IPS-11a (cell line): ENCODE results near the gene ST6GAL1.
"Not testable (repeated sequence)": the region's sequence is repeated elsewhere in the genome, so short reads cannot be mapped to it uniquely, and the experiment has no call there.

Source experiments
- H3K4me3 ChIP-seq: one replicate; pipeline ENCODE4 v1.5.1; 2013; ENCODE audit warnings: low read depth, low read length, control low read depth

The ST6GAL1 gene, protein sequence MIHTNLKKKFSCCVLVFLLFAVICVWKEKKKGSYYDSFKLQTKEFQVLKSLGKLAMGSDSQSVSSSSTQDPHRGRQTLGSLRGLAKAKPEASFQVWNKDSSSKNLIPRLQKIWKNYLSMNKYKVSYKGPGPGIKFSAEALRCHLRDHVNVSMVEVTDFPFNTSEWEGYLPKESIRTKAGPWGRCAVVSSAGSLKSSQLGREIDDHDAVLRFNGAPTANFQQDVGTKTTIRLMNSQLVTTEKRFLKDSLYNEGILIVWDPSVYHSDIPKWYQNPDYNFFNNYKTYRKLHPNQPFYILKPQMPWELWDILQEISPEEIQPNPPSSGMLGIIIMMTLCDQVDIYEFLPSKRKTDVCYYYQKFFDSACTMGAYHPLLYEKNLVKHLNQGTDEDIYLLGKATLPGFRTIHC

DNA sequence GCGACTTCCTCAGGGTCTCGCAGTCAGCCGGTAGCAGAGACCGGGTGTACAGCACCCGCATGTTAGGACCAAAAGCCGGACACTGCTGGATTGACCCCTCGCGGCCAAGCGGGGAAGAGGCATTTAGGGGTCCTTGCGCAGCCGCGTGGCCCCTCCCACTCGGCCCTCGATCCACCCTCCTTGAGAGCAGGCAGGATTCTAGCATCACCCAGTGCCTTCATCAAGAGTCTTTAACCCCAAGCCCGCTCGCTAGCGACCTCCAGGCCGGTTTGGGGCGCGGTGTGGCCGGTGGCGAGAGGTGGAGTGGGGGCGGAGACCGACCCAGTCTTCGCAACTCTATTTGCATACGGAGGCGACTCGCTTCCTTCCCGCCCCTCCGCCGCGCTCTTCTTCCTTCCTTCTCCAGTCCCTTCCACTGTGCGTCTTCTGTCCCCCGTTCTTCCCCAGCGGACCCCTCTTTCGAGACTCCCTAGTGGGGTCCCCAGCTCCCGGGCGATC is at the start of gene ST6GAL1:
ST6GAL1 (plus strand) TSS at position 384 of the 498 bp plus-strand sequence. CDS start 112,178 bp downstream, outside the sequence.
- H3K4me3 ChIP-seq, result peak within 1 kb of the TSS; percentile 87

DNA sequence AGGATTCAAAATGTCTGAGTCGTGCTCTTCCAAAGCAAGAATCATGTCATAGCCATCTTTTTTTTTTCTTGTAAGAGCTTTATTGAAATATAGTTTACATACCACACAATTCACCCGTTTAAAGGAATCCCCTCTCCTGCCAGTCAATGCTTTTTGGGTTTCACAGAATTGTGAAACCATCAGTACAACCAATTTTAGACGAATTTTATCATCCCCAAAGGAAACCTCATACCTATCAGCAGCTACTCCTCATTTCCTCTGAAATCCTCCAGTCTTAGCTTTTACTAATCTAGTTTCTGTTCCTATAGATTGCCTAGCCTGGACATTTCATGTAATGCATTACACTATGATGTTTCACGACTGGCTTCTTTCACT is 48.2 kb upstream of the ST6GAL1 start:
- no peak overlapping the region for H3K4me3 ChIP-seq

DNA sequence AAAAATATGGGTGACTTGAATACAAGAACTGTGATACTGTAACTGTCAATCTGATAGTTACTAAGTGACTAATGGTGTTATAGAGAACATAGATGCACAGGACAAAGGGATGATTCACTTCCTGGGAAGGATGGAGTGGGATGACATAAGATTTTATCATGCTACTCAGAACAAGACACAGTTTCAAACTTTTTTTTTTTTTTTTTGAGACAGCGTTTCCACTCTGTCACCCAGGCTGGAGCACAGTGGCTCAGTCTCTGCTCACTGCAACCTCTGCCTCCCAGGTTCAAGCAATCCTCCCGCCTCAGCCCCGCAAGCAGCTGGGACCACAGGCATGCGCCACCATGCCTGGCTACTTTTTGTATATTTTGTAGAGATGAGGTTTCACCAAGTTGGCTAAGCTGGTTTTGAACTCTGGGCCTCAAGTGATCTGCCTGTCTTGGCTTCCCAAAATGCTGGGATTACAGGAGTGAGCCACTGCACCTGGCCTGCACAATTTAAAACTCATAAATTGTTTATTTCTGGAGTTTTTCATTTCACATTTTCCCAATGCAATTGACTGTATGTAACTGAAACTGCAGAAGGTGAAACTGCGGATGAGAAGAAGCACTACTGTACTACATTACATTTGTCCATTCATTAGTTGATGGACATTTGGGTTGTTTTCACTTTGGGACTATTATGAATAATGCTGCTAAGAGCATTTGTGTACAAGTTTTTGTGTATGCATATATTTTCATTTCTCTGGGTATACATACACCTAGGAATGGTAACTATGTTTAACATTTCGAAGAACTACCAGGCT is 47.2 kb upstream of the ST6GAL1 start:
- no peak overlapping the region for H3K4me3 ChIP-seq

DNA sequence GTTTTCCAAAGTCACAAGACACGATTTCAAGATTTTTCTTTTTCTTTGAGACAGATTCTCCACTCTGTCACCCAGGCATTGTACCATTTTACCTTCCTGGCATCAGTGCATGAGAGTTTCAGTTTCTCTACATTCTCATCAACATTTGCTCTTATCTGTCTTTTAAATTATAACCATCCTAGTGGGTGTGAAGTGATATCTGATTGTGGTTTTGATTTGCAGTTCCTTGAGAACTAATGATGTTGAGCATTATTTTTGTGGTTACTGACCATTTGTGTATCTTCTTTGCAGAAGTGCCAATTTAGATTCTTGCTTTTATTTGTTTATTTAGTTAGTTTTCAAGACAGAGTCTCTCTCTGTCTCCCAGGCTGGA is 46.7 kb upstream of the ST6GAL1 start:
- no peak overlapping the region for H3K4me3 ChIP-seq

DNA sequence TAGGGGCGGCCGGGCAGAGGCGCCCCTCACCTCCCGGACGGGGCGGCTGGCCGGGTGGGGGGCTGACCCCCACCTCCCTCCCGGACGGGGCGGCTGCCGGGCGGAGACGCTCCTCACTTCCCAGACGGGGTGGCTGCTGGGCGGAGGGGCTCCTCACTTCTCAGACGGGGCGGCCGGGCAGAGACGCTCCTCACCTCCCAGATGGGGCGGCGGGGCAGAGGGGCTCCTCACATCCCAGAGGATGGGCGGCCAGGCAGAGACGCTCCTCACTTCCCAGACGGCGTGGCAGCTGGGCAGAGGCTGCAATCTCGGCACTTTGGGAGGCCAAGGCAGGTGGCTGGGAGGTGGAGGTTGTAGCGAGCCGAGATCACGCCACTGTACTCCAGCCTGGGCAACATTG is 45.5 kb upstream of the ST6GAL1 start:
- H3K4me3 ChIP-seq, result not testable (repeated sequence)

DNA sequence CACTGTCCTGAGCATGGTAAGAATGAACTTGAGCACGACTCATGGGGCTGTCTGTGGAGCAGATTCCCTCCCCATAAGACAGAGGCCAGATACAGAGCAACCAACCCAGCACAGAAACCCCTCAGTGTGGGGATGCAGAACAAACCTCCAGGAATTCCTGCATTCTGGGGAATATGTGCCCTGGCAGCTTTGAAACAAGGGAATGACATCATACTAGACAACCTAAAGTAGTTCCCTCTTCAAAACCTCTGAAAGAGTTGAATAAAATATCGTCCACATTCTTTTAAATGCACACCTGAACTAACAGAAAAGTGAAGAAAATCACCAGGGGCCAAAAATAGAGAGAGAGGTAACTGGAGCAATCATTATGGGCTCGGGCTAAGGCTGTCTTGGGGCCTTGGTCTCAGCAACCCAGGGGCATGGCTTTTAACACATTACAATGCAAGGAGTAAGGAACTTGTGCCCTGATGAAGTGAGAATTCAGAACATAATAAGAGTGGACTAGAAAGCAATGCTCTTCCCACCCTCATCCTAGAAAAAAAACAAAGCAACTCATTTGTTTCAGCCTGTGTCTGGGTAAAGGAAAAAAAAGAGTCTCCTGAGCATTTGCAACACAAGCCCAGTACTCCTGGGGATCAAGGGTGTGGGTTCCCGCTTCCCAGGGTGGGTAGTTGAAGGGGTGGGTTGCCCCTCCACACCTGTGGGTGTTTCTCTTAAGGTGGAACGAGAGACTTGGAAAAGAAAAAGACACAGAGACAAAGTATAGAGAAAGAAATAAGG is 43.9 kb upstream of the ST6GAL1 start:
- no peak overlapping the region for H3K4me3 ChIP-seq

DNA sequence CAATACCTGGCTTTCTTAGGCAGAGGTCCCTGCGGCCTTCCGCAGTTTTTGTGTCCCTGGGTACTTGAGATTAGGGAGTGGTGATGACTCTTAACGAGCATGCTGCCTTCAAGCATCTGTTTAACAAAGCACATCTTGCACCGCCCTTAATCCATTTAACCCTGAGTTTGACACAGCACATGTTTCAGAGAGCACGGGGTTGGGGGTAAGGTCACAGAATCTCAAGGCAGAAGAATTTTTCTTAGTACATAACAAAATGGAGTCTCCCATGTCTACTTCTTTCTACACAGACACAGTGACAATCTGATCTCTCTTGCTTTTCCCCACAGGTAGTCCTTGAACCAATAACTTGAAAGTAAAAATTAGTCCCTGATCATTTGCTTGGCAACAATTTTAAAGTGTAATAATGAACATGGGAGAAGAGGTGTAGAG is 42.8 kb upstream of the ST6GAL1 start:
- H3K4me3 ChIP-seq, result not testable (repeated sequence)

DNA sequence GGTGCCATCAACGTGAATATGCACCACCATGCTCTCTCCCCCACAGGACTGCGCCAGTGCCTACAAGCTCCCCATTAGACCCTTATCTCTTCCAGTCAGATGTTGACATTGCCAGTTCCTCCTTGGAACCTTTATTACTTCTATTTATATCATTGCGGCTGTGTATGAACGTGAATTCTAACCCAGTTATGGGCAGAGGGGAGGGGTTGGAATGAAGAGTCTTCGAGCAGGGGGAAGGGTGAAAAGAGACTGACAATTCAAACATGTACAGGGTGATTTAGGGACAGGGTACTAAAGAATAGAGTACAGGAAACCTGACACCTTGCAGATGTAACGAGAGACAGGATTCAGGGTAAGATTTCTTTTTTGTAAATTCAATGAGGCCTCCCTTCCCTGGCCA is 41.8 kb upstream of the ST6GAL1 start:
- H3K4me3 ChIP-seq, result no peak overlapping the region

DNA sequence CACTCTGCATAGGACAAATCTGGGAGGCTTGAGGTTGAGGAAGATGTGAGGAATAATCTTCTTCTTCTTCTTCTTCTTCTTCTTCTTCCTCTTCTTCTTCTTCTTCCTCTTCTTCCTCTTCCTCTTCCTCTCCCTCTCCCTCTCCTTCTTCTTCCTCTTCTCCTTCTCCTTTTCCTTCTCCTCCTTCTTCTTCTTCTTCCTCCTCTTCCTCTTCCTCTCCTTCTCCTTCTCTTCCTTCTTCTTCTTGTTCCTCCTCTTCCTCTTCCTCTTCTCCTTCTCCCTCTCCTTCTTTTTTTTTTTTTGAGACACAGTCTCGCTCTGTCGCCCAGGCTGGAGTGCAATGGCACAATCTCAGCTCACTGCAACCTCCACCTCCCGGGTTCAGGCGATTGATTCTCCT is 40.6 kb upstream of the ST6GAL1 start:
- H3K4me3 ChIP-seq, result not testable (repeated sequence)

DNA sequence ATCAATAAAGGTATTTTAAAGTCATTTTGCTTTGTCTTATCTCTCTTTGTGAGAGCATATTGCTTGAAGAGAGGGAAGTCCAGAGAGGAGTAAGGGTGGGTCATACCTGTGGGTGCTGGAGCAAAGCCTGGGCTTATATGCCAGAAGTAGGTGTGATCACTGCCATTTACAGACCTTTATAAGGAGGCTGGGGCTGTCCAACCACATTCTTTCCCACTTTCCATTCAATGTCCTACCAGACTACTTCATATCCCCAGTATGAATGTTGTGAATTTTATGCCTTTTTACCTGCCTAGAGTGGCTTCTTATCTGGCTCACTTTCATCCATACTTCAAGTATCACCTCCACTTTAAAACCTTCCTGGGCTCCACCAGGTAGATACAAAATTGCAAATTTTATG is 39.4 kb upstream of the ST6GAL1 start:
- no peak overlapping the region for H3K4me3 ChIP-seq

DNA sequence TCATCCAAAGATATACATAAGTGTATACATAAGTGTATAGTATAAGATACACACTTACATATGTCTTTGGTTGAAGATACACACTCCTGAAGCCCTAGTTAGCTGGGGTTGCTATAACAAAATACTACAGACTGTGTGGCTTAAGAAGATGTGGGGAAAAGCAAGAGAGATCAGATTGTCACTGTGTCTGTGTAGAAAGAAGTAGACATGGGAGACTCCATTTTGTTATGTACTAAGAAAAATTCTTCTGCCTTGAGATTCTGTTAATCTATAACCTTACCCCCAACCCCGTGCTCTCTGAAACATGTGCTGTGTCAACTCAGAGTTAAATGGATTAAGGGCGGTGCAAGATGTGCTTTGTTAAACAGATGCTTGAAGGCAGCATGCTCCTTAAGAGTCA is 37.3 kb upstream of the ST6GAL1 start:
- H3K4me3 ChIP-seq, result not testable (repeated sequence)

DNA sequence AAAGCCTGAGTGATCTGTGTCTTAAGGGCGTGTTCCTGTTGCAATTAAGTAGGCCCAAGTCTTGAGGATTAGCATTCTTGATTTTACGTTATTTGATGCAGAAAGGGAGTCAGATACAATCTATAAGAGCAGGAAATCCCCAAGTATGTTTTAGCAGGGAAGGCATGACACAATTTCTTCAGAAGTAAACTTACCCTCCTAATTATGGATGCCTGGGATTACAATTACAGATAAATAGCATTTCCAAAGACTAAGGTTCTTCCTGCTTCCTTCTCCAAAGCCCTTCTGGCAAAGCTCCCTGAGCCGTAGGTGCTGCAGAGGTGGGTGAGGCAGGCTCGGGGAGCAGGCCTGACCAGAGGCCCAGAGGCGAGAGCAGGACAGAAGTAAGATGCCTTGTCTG is 34.9 kb upstream of the ST6GAL1 start:
- no peak overlapping the region for H3K4me3 ChIP-seq

DNA sequence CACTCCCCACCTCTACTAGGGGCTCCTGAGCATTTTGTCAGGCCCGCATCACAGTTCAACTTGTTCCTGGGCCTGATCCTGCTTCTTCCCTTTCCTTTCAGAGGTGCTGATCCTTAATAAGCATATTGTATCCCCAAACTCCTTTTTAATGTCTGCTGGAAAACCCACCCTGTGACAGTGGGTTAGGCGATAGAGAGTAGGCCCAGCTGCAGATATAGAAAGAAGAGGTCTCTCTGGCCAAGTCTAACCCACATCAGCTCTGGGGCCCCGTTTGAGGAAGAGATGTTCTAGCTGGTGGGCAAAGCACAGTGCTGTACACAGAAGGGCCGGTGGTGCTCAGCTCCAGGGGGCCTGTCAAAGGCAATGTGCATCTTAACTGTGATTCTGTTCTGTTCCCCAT is 34.3 kb upstream of the ST6GAL1 start:
- no peak overlapping the region for H3K4me3 ChIP-seq

DNA sequence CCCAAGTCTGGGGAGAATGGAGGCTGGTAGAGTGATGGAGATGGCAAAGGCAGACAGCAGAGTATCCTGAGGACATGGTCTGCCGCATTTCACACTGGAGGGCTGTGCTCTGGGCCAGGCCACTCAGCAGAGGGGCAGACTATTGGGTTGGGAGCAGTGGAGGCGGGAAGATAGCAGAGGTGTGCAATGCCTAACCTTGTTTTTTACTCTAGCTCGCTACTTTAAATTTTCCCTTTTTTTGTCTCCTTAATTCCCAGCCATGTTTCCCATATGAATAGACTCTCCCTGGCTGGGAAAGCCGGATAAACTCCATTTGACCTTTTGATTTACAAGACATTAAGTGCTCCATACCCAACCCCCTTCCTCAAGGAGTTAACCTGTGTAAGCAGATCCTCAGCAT is 33.5 kb upstream of the ST6GAL1 start:
- no peak overlapping the region for H3K4me3 ChIP-seq

DNA sequence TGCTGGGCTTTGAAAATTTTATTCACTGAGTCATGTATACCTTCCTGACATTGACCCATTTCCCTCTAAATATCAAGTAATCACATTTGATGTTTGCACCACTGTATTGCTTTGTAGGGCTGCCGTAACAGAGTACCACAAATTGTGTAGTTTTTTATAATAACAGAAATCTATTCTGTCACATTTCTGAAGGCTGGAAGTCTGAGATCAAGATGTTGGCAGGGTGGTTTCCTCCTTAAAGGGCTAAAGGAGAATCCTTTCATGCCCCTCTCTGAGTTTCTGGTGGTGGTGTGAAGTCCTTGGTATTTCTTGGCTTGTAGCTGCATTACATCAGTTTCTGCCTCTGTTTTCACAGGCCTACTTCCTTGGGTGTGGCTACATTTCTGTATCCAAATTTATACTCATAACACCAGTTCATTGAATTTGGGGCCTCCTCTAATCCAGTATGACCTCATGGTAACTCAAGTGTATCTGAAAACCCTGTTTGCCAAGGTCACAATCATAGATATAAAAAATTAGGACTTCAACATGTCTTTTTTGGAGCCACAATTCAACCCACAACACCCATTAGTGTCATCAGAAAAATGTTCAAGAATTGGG is 29.1 kb upstream of the ST6GAL1 start:
- H3K4me3 ChIP-seq, result no peak overlapping the region

DNA sequence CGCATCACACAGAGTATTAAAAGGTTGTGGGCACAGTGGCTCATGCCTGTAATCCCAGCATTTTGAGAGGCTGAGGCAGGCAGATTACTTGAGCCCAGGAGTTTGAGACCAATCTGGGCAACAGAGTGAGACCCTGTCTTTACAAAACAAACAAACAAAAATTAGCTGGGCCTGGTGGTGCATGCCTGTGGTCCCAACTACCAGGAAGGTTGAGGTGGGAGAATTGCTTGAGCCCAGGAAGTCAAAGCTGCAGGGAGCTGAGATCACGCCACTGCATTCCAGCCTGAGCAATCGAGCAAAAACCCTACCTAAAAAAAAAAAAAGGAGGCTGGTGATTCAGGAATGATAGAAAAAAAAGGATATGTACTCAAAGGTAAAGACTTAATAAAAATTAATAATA is 28.2 kb upstream of the ST6GAL1 start:
- H3K4me3 ChIP-seq, result no peak overlapping the region

DNA sequence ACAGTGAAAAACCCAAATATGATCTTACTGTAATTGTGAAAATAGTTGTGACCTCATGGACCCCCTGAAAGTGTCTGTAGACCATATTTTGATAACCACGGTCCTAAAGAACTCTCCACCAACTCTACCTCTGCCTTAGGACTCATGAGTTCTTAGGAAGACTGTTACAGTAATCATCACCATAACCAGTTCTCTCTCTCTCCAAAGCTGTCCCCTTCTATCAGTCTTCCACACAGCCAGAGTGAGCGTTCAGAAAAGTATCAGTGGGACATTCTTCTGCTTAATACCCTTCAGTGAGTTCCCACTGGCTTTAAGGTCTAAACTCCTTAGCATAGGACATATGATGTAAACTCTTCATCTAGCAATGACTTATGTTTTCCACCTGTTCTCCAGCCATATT is 27.6 kb upstream of the ST6GAL1 start:
- H3K4me3 ChIP-seq, result no peak overlapping the region

DNA sequence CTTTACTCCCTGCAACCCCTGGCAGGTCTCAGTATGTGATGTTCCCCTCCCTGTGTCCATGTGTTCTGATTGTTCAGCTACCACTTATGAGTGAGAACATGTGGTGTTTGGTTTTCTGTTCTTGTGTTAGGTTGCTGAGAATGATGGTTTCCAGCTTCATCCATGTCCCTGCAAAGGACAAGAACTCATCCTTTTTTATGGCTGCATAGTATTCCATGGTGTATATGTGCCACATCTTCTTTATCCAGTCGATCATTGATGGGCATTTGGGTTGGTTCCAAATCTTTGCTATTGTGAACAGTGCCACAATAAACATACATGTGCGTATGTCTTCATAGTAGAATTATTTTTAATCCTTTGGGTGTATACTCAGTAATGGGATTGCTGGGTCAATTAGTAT is 26.6 kb upstream of the ST6GAL1 start:
- not testable (repeated sequence) for H3K4me3 ChIP-seq

DNA sequence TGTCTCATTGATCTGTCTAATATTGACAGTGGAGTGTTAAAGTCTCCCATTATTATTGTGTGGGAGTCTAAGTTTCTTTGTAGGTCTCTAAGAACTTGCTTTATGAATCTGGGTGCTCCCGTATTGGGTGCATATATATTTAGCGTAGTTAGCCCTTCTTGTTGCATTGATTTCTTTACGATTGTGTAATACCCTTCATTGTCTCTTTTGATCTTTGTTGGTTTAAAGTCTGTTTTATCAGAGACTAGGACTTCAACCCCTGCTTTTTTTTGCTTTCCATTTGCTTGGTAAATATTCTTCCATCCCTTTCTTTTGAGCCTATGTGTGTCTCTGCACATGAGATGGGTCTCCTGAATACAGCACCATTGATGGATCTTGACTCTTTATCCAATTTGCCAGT is 23.3 kb upstream of the ST6GAL1 start:
- not testable (repeated sequence) for H3K4me3 ChIP-seq

DNA sequence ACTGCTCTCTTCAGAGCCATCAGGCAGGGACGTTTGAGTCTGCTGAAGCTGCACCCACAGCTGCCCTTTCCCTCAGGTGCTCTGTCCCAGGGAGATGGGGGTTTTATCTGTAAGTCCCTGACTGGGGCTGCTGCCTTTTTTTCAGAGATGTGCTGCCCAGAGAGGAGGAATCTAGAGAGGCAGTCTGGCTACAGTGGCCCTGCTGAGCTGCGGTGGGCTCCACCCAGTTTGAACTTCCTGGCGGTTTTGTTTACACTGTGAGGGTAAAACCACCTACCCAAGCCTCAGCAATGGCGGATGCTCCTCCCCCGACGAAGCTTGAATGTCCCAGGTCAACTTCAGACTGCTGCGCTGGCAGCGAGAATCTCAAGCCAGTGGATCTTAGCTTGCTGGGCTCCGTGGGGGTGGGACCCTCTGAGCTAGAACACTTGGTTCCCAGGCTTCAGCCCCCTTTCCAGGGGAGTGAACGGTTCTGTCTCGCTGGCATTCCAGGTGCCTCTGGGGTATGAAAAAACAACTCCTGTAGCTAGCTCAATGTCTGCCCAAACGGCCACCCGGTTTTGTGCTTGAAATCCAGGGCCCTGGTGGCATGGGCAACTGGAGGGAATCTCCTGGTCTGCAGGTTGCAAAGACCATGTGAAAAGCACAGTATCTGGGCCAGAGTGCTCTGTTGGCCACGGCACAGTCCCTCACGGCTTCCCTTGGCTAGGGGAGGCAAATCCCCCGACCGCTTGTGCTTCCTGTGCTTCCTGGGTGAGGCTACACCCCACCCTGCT is 21.1 kb upstream of the ST6GAL1 start:
- H3K4me3 ChIP-seq, result no peak overlapping the region
